NCI-H460 (cell line): Measurements from ENCODE around the gene ACRBP. TPM values are rescaled to one million over a fixed set of nuclear protein-coding genes. Genes with fewer than 3 reads are reported as not detected.
A peak's percentile ranks its signal among the peaks of the same experiment; 100 is the strongest.
"Not testable (repeated sequence)": the region's sequence is repeated elsewhere in the genome, so short reads cannot be mapped to it uniquely, and the experiment has no call there.

Source experiments
- DNase-seq: peaks from one replicate; pipeline ENCODE4 v3.0.0-alpha.2; 2016; ENCODE audit warnings: low read depth; ENCODE audit errors: extremely low read depth
- total RNA-seq: library from RNA; depleted of rRNA; stranded (reverse); fragments of >200 nt; shearing (Covaris generic); gene quantifications from 2 replicates; pipeline ENCODE4 v1.2.3, GENCODE V29; 2014

The ACRBP gene
- total RNA-seq, 1 experiment from 2014 or later, result 0.40 TPM

DNA sequence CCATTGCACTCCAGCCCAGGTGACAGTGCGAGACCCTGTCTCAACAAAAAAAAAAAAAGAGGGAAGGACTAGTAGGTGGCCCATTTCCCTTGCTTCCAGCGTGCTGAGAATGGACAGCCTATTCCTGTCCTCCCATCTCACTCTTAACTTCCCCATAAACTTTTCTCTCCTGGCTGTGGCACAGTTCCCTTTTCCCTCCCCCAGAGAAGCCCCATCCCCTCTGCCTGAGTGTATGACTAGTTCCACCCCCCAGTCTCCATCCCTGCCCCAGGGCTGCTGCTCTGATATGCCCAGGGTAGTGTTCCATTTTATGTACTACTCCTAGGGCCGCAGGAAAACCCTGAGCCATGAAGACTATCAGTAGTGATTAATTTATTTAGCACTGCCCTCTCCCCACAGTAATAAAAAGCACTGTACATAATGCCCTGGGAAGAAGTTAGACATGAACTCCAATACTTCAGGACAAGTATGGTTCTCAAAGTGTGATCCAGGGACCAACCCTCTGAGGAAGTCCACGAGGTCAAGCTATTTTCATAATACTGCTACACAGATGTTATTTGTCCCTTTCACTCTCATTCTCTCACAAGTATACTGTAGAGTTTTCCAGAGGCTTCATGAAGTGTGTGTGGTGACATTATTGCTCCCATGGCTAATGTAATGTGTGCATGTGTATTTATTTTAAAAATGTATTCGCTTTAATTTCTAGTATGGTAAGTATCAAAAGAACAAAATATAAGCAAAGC, 28.6 kb downstream of the ACRBP start:
- DNase-seq, result no peak

DNA sequence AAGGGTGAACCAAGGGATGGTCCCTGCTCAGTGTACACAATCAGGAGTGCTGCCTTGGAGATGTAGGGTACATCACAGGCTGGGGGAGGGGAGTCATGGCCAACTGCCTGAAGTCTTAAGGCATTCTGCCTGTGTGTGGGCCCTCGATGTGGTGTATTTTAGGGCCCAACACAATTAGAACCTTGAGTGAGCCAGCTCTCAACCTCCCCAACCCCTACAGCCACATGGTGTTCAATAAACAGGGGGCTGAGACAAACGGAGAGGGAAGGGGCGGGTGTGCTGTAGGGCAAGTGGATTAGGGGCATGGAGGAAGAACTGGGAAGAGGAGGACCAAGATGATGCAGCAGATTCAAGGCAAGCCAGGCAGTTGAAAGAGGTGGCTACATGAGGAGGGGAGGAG, 31.4 kb downstream of the ACRBP start:
- DNase-seq, result no peak

DNA sequence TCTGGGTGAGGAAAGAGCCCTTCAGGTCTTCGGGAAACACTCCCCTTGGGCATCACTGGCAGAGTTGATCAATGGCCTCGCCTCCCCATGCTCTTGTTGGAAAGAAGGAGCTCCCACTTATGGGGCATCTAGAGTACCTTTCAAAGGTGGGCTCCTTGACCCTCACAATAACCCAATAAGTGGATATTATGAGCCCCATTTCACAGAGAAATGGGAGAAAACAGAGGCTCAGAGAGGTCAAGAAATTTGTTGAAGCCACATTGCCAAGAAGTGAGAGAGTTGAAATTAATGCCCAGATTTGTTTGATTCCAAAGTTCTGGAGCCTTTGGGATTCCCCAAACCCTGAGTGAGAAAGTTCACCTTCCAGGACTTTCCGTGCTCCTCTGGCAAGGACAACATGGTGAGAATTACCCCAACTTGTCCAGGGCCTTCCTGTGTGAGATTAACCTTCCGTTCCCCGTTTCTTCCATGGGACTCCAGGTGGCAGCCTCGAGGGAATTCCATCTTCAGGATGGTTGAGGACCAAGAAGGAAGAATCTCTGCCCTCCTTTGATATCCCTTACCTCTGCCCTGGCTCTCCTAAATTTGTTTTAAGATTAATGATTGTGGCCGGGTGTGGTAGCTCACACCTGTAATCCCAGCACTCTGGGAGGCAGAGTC, 32.6 kb downstream of the ACRBP start:
- DNase-seq, result no peak

DNA sequence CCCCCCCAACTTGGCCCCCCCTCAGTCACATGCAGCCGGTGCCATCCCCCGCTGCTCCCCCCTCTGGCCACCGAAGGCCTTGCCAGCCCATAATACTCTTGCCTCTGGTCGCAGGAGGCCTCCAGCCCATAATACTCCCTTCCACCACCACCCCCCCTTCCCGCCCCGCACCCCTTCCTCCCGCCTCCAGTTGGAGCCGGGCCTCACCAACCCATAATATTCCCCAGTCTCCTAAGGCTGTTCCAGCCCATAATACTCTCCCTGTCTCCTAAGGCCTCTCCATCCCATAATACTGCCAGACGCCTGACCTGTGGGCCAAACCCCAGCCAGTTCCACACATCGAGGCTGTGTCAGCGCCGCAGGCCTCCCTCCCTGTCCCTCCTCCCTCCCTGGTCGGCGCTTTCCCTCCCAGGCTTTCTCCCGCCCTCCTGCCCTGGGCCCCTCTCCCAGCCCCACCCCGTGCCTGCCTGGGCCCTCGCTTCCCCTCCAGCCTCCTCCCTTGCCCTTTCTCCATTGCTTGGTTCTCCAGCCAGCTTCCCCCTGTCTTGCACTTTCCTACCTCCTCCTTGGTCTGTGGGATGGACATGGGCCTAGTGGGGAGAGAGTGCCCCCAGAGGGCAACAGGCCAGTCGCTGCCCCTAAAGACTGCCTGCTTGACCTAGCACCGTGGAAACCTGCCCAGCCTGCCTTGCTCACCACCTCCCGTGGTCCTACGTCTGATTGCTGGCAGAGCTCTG, 33.3 kb downstream of the ACRBP start:
- peak; percentile 76 for DNase-seq

DNA sequence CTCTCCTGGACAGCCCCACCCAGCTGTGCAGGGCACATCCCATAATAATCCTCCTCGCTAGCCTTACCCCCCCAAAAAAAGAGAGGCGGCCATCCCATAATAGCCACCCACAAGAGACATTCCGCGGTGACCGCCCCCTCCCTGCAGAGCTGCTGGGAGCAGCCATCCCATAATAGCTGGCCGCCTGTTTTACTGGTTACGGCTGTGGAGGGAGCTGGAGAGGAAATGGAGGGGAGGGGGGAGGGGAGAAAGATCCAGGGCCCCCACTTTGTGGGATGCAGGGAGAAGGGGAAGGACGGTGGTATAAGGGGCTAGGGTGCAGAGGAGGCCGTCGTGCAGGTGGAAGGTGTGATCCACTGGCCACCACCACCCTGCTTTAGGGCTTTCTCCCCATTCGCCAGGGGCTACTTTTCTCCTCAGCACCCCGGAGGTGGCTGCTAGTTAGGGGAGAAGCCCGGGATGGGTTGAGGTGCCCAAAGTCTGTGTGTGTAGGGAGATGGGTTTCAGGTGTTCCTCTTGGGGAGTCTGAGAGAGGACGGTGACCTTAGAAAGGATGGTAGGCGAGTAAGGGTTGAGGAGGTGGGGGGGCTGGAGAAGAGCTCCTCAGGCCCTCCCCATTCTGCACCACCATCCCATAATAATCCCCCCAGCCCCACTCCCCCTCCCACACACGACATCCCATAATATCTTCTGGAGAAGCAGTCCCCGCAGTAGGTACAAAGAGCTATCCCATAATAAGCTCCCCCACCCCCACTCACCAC, 34.0 kb downstream of the ACRBP start:
- DNase-seq, result peak; percentile 35

DNA sequence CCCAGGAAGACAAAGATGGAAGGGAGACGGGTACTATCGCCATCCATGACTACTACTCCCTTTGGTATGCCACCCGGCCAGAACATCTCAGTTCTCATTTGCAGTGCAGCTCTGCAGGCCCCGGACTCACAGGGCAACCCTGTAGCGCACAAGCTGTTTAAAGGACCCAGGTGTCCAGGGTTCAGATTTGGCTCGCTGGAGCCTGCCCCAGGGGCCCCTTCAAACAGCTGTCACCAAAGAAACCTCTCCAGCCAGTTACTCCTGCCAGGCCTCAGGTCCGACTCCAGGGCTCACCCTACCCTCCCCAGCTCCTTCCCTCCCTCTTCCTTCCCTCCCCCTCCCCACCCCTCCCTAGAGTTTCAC, 34.6 kb downstream of the ACRBP start:
- DNase-seq, result no peak

DNA sequence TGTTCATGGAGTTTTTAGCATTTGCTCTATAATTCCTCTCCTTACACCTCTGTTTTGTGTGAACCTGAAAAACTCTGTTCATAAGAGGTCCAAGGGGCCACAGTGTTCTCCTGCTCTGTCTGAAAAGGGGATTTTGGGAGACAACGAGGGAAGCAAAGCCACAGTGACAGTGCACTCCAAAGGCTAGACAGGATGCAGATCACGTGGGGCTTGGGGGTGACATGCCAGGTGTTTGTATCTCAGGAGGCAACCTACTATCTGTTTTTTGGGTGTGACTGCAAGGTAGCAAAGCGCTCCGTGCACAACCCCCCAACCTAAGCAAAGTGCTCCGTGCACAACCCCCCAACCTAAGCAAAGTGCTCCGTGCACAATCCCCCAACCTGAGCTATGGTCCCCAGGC, 35.0 kb downstream of the ACRBP start:
- DNase-seq, result no peak

DNA sequence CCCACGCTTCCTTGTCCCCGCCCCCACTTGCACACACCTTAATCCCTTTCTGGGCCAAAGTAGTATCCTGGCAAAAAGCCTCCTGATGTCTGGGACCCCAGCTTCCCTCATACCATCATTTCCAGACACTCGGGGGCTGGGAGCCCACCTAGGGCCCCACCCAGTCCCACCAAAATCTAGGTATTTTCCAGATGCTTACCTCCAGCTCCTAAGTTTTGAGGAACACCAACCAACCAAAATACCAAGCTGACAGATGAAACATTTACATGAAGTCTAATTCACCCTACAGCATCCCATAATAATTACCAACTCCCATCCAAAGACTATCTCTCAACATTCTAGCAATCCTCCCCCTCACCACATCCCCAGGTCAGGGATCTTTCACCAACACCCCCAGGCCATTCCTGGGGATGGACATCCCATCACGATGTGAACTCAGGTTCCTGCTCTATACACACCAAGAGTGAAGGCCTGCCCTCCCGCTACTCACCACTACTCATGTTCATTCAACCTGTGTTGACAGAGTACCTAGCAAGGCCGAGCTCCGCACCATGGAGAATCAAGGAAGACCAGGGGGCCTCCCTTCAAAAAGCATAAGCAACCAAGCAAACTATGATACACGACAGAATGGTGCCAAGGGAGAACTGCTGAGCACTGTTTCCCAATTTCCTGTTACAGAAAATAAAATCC, 38.5 kb downstream of the ACRBP start:
- DNase-seq, result no peak

DNA sequence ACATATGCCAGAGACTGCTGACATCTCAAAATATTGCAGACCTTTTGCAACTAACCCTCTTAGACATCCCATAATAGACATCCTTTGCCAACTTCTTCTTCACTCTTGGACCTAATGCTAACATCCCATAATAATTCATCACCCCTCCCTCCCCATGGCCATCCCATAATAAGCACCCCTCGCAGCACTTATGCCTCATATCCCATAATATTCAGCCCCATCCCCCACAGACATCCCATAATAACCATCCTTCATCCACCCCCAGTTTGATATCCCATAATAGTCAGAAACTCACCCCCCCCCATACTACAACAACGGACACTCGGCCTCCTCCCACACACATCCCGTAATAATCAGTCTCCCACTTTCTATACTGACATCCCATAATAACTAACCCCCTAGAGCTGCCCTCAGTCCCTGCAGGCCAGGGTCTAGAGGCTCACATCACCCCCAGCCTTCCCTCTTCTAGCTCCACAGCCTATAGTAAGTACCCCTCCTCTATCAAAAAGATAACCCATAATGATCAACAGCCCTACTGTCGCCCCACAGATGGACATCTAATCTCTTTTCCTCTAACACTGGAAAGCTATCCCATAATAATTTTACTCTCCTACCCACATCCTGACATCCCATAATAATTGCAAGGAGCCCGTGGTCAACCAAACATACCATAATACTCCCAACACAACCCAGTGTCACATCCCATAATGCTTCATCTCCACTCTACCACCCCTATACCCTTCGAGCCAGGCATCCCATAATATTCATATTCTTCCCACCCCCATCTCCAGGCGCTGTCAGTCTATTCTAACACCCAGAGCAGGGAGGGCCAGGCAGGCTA, 39.3 kb downstream of the ACRBP start:
- peak; percentile 31 for DNase-seq

DNA sequence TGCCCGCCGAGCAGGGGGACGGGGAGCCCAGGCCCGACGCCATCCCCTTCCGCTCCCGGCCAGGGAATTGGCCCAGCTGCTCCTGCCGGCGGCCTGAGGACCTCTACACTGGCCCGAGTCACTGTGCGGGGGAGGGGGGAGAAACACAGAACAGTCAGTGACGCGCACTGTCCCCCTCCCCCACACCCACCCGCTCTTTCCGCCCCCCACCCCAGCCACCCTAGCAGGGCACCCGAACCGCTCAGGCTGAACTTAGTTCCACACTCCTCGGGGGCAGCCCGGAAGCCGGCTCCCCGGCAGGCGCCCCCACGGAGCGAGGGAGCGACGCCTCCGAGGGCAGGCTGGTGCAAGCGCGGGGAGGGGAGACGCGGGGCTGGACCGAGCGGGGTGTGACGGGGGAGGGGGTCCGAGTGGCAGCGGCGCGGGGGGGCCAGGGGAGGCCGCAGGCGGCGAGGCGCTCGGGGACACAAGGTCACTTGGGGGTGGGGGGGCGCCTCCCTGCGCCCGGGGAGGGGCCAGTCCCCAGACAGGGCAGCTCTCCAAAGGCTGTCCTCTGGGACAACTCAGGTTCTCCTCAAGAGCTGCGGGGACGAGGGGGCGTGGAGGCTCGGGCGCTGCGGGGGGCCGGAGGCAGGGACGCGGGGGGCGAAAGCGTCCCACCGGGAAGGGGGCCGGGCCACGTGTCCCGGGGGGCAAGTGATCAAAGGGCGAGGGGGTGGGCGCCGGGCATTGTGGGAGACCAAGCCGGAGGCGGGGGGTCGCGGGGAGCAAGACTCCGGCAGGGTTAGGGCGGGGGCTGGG, 40.7 kb downstream of the ACRBP start:
- DNase-seq, result no peak

DNA sequence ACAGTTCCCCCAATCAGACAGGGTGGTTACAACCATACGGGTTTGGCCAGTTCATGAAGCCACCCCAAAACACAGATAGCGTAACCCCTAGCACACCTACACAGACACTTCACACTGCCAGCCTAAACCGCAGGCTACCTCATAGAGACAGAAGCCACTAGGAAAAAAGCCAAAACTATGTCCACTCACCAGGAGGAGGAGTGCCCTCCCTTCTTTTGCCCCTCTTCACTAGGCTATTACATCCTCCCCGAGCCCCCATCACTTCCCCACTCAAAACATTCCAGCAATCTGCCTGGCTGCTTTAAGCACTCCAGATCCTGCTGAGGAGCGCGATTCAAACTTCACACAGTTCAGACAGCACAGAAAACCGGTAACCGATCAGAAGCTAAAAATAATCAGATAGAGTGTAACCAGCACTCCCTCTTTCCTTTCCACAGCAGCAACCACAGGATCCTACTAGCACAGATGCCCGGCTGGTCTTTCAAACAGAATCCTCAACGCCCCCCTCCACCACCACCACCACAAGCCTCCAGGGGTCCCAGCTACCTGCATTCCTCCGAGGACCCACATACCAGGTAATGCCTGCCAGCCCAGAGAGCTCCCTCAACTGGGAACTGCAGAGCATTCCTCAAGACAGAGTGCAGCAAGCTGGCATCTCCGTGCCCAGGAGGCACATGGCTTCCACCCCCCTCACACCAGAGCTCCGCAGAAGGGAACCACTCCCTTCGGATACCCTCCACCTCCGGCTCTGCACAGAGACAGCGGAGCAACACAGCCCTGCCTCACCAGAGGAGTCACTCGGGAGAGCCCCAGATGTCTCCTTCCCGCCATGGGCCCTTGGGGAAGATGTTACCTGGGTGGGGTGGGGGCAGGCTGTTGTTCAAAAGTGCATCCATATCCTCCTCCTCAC, 41.6 kb downstream of the ACRBP start:
- DNase-seq, result no peak

DNA sequence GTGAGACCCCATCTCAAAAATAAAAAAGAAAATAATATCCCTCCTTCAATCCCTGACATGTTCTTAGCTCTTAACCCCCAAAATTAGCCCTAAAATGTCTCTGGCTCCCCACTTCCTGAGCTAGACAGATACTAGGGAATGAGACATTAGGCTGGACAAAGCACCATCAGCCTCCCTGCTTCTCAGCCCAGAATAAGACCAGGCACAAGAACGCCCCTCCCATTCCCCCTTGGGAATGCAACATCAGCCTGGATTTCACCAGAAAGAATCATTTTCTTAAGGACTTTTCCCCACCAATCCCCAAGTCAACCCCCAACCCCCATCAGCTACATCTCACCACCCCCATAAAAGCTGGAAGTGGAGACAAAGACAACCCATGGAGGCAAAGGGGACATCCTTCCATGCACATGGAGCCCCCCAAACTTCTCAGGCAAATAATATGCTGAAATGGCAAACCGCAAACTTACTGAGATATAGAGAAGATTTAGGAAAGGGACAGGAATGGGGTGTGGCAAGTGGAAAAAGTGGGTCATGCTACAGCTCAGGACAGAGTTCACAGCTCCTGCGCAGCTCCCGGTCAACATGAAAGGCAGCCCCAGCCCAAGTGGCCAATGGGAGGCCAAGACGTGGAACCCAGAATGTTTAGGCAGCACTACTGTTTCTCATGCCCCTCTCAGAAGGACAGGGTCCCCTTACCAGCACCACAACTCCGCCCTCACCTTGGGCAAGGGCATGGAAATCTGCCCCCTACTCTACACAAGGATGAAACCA, 42.8 kb downstream of the ACRBP start:
- DNase-seq, result no peak

DNA sequence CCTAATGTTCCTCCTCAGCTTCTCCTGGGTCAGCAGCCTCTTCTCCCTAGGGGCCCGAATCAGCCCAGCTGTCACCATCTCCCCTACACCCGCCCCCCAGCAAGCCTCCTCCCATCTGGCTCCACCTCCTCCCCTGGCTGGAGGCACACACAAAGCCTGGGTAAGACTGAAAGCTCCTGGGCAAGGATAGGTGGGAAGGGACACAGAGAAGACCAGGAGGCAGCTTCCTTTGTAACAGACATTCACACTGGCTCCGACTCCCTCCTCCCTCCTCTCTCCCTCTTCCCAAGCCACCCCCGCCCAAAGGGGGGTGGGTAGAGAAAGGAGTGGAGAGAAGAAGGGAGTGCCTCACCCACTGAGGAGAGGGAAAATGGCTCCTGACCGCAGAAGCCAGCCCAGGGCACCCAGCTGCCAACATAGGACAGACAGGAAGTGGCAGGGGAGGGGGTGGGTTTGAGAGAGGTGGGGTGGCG, 44.1 kb downstream of the ACRBP start:
- DNase-seq, result no peak

DNA sequence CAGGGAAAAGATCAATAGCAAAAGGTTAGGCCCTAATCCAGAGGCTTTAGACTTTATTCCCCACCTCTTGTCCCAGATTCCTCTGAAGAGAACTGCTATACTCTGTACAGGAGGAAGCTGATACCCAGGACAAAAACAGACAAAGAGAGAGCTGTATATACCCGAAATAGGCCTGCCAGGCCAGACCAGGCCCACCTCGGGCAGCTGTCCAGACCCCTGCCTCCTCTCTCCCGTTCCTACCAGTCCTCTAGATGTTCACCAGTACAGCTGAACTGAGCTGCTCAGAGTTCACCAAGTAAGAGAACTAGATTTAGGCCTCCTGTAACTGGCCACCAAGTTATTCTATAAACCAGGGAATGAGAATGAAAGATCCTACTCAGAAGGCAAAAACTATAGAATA, 44.7 kb downstream of the ACRBP start:
- no peak for DNase-seq

DNA sequence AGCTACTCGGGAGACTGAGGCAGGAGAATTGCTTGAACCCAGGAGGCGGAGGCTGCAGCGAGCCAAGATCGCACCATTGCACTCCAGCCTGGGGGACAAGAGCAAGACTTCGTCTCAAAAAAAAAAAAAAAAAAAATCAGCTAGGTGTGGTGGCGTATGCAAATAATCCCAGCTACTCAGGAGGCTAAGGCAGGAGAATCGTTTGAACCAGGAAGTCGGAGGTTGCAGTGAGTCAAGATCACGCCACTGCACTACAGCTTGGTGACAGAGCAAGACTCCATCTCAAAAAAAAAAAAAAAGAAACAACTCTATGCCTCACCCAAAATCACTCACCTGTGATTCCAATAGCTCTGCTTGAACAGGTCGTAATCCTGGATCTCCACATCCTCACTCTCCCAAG, 51.6 kb downstream of the ACRBP start:
- not testable (repeated sequence) for DNase-seq

DNA sequence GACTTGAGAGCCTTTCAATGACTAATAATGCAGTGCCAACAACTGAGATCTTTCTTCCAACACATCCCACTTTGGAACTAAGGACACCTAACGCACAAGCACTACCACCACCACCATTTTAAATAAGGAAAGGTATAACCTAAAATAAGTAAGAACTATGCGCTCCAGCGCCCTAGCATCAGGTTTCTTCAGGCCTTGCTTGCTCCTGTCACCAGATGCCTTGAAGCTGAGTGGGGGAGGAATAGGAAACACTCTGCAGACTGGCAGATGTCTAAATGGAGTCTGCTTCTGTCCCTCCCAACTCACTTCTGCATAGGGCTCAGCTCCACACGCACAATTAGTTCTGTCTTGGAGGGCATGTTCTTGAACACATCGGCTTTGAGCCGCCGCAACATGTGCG, 55.1 kb downstream of the ACRBP start:
- no peak for DNase-seq
